Mammary epithelial cell (primary cell): ENCODE data around the gene TMEM39A.

Source experiments
- CTCF ChIP-seq, 2 donors: IDR thresholded peaks in 1 of 2; conservative IDR thresholded peaks in 1 of 2; 2 replicates each; pipeline ENCODE4 v1.5.1; 2011 to 2012; ENCODE audit warnings: inconsistent platforms in 2 of 2, low read length in 2 of 2, mild to moderate bottlenecking in 2 of 2, control low read depth in 1 of 2, low read depth in 1 of 2; ENCODE audit not compliant: insufficient read depth in 1 of 2; ENCODE audit errors: extremely low read depth in 1 of 2
- EZH2 ChIP-seq: IDR thresholded peaks from 2 replicates; pipeline ENCODE4 v1.6.1; 2012; ENCODE audit warnings: low read length, inconsistent platforms, borderline replicate concordance

GRCh38 chr3:119380697-119381096, 82.7 kb downstream of the TMEM39A start:
- TF ChIP-seq CTCF (conservative IDR thresholded peaks at IDR 0.05 in 1 of 2, IDR thresholded peaks at IDR 0.05 in 1 of 2; ENCODE audit: extremely low read depth in 1 of 2, insufficient read depth in 1 of 2, low read depth in 1 of 2, low read length in 2 of 2) (no peak), EZH2 (no peak)
